HEK293 (cell line): Measurements from ENCODE around the gene HSD17B4.
"Not testable (repeated sequence)": the region's sequence is repeated elsewhere in the genome, so short reads cannot be mapped to it uniquely, and the experiment has no call there.

Experiments used
- CTCF ChIA-PET: fragments of 350-600 bp; formaldehyde crosslinking; extraction: SDS; loops from one replicate; lab custom pipeline; 2021; ENCODE audit warnings: antibody characterized with exemption; lab: Yijun Ruan, JAX
- POLR2A ChIA-PET: fragments of 300-600 bp; formaldehyde crosslinking; extraction: SDS; loops from one replicate; lab custom pipeline; 2020; ENCODE audit warnings: antibody characterized with exemption, inconsistent platforms; lab: Yijun Ruan, JAX
- H3K27ac ChIP-seq: fragments of 200-500 bp; sonication (Bioruptor generic); 2 replicates; pipeline ENCODE4 v1.5.1; 2014; ENCODE audit warnings: low read depth, low read length, control low read depth, inconsistent platforms; ENCODE audit errors: extremely low read depth
- H3K36me3 ChIP-seq, 2 experiments: fragments of 200-500 bp in 1 of 2; sonication (Bioruptor generic) in 1 of 2; 1 replicate in 1 of 2; 2 replicates in 1 of 2; pipeline ENCODE4 v1.5.1; 2014 to 2017; ENCODE audit warnings: inconsistent platforms in 2 of 2, low read length in 2 of 2; ENCODE audit not compliant: control insufficient read depth in 2 of 2, insufficient read depth in 1 of 2
- H3K4me1 ChIP-seq: fragments of 200-500 bp; sonication (Bioruptor generic); 2 replicates; pipeline ENCODE4 v1.5.1; 2014; ENCODE audit warnings: mild to moderate bottlenecking, low read length, inconsistent platforms; ENCODE audit not compliant: control insufficient read depth, insufficient read depth
- H3K4me3 ChIP-seq: 2 replicates; pipeline ENCODE4 v1.5.1; 2011; ENCODE audit warnings: low read depth, mild to moderate bottlenecking, control low read depth, low read length, moderate library complexity
- H3K9me3 ChIP-seq: fragments of 200-500 bp; sonication (Bioruptor generic); 2 replicates; pipeline ENCODE4 v1.5.1; 2014; ENCODE audit warnings: low read depth, low read length, inconsistent platforms; ENCODE audit not compliant: control insufficient read depth, insufficient read depth
- IKZF3 ChIP-seq: fragments of 450-650 bp; IDR thresholded peaks from 2 replicates; pipeline ENCODE4 v1.5.0; 2018; ENCODE audit warnings: missing biosample characterization, mild to moderate bottlenecking, missing genetic modification characterization, moderate library complexity
- WT1 ChIP-seq: fragments of 450-650 bp; formaldehyde crosslinking; IDR thresholded peaks from 2 replicates; pipeline ENCODE4 v1.5.1; 2016; ENCODE audit warnings: missing biosample characterization, missing genetic modification characterization
- ZBTB48 ChIP-seq: fragments of 450-650 bp; formaldehyde crosslinking; IDR thresholded peaks from 2 replicates; pipeline ENCODE4 v1.5.1; 2016; ENCODE audit warnings: missing biosample characterization, missing genetic modification characterization
- ZNF174 ChIP-seq: fragments of 450-650 bp; formaldehyde crosslinking; IDR thresholded peaks from 2 replicates; pipeline ENCODE4 v1.5.0; 2017; ENCODE audit warnings: missing biosample characterization, mild to moderate bottlenecking, missing genetic modification characterization
- ZNF239 ChIP-seq: fragments of 450-650 bp; formaldehyde crosslinking; IDR thresholded peaks from 2 replicates; pipeline ENCODE4 v1.5.1; 2016; ENCODE audit warnings: missing biosample characterization, missing genetic modification characterization
- ZNF292 ChIP-seq: fragments of 450-650 bp; formaldehyde crosslinking; IDR thresholded peaks from 2 replicates; pipeline ENCODE4 v1.5.1; 2016; ENCODE audit warnings: low read depth, missing biosample characterization, missing genetic modification characterization, borderline replicate concordance
- ZNF354C ChIP-seq: fragments of 450-650 bp; formaldehyde crosslinking; IDR thresholded peaks from 2 replicates; pipeline ENCODE4 v1.5.1; 2016; ENCODE audit warnings: missing biosample characterization, missing genetic modification characterization, low read depth, borderline replicate concordance
- ZNF518A ChIP-seq: fragments of 450-650 bp; formaldehyde crosslinking; conservative IDR thresholded peaks from 2 replicates; pipeline ENCODE4 v1.5.1; 2016; ENCODE audit warnings: low read depth, missing biosample characterization, missing genetic modification characterization
- ZNF561 ChIP-seq: fragments of 450-650 bp; IDR thresholded peaks from 2 replicates; pipeline ENCODE4 v1.5.1; 2018; ENCODE audit warnings: missing biosample characterization, missing genetic modification characterization, borderline replicate concordance
- ZNF830 ChIP-seq: fragments of 450-650 bp; IDR thresholded peaks from 2 replicates; pipeline ENCODE4 v1.5.0; 2018; ENCODE audit warnings: missing biosample characterization, missing genetic modification characterization, low read depth, mild to moderate bottlenecking, moderate library complexity
- TF ChIP-seq, protein P1 (sequence below): fragments of 450-650 bp; IDR thresholded peaks from 2 replicates; pipeline ENCODE4 v1.5.1; 2018; ENCODE audit warnings: missing biosample characterization, mild to moderate bottlenecking, missing genetic modification characterization
- TF ChIP-seq, protein P2 (sequence below): fragments of 450-650 bp; formaldehyde crosslinking; IDR thresholded peaks from 2 replicates; pipeline ENCODE4 v1.5.1; 2016; ENCODE audit warnings: missing biosample characterization, missing genetic modification characterization
- TF ChIP-seq, protein P3 (sequence below): fragments of 450-650 bp; formaldehyde crosslinking; IDR thresholded peaks from 2 replicates; pipeline ENCODE4 v1.5.1; 2016; ENCODE audit warnings: missing biosample characterization, missing genetic modification characterization
- TF ChIP-seq, protein P4 (sequence below): fragments of 450-650 bp; formaldehyde crosslinking; IDR thresholded peaks from 2 replicates; pipeline ENCODE4 v1.5.1; 2016; ENCODE audit warnings: missing biosample characterization, missing genetic modification characterization
- TF ChIP-seq, protein P5 (sequence below): fragments of 450-650 bp; formaldehyde crosslinking; IDR thresholded peaks from 2 replicates; pipeline ENCODE4 v1.5.1; 2016; ENCODE audit warnings: missing biosample characterization, missing genetic modification characterization

The HSD17B4 gene

DNA sequence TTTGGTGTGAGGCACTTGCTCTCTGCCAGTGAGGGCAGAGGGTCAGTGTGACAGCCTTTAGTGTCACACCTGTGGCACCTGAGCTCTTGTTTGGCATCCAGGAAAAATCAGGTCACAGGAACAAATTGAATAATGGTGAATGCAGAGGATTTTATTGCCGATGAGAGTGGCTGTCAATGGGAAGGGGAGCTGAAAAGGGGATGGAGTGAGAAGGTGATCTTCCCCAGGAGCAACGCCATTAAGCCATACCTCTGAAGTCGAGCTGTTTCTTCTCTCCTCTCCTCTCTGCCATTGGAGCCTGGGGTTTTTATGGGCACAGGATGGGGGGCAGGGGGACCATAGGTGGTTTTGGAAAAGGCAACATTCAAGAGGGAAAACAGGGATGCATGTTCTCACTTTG, 2.4 kb upstream of the HSD17B4 start (continued):
- no peak for TF ChIP-seq ZNF354C
- TF ChIP-seq ZNF292 (tag by site-specific recombination), result no peak
- TF ChIP-seq, protein P1, sequence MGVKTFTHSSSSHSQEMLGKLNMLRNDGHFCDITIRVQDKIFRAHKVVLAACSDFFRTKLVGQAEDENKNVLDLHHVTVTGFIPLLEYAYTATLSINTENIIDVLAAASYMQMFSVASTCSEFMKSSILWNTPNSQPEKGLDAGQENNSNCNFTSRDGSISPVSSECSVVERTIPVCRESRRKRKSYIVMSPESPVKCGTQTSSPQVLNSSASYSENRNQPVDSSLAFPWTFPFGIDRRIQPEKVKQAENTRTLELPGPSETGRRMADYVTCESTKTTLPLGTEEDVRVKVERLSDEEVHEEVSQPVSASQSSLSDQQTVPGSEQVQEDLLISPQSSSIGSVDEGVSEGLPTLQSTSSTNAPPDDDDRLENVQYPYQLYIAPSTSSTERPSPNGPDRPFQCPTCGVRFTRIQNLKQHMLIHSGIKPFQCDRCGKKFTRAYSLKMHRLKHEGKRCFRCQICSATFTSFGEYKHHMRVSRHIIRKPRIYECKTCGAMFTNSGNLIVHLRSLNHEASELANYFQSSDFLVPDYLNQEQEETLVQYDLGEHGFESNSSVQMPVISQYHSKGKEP, result no peak
- TF ChIP-seq, protein P2, sequence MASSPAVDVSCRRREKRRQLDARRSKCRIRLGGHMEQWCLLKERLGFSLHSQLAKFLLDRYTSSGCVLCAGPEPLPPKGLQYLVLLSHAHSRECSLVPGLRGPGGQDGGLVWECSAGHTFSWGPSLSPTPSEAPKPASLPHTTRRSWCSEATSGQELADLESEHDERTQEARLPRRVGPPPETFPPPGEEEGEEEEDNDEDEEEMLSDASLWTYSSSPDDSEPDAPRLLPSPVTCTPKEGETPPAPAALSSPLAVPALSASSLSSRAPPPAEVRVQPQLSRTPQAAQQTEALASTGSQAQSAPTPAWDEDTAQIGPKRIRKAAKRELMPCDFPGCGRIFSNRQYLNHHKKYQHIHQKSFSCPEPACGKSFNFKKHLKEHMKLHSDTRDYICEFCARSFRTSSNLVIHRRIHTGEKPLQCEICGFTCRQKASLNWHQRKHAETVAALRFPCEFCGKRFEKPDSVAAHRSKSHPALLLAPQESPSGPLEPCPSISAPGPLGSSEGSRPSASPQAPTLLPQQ, result no peak
- no peak for TF ChIP-seq ZNF239 (tag by site-specific recombination)
- TF ChIP-seq, protein P3, sequence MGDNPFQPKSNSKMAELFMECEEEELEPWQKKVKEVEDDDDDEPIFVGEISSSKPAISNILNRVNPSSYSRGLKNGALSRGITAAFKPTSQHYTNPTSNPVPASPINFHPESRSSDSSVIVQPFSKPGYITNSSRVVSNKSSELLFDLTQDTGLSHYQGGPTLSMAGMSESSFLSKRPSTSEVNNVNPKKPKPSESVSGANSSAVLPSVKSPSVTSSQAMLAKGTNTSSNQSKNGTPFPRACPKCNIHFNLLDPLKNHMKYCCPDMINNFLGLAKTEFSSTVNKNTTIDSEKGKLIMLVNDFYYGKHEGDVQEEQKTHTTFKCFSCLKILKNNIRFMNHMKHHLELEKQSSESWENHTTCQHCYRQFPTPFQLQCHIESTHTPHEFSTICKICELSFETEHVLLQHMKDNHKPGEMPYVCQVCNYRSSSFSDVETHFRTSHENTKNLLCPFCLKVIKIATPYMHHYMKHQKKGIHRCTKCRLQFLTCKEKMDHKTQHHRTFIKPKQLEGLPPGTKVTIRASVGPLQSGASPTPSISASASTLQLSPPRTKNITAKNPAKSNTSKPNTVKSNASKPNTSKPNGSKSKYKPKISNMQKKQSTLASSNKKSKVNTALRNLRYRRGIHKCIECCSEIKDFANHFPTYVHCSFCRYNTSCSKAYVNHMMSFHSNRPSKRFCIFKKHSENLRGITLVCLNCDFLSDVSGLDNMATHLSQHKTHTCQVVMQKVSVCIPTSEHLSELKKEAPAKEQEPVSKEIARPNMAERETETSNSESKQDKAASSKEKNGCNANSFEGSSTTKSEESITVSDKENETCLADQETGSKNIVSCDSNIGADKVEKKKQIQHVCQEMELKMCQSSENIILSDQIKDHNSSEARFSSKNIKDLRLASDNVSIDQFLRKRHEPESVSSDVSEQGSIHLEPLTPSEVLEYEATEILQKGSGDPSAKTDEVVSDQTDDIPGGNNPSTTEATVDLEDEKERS (tag by site-specific recombination), result no peak
- TF ChIP-seq ZNF174, result no peak
- TF ChIP-seq ZNF561, result no peak
- no peak for TF ChIP-seq WT1 (tag by site-specific recombination)

DNA sequence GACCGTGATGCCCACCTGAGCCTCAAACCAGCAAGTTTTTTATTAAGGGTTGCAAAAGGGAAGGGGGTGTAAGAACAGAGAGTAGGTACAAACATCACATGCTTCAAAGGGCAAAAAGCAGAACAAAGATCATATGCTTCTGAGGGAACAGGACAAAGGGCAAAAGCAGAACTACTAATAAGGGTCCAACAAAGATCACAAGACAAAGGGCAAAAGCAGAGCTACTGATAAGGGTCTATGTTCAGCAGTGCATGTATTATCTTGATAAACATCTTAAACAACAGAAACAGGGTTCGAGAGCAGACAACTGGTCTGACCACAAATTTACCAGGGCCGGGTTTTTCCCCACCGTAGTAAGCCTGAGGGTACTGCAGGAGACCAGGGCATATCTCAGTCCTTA, 1.7 kb upstream of the HSD17B4 start:
- H3K27ac ChIP-seq, POLR2A ChIA-PET, H3K4me1 ChIP-seq, H3K4me3 ChIP-seq, H3K9me3 ChIP-seq, H3K36me3 ChIP-seq: not testable (repeated sequence)
- CTCF ChIA-PET, result interaction anchor here (1.2 kb wide), 1 partner anchor 463 kb away, joined by 3 read pairs; no protein-coding TSS in a partner anchor

DNA sequence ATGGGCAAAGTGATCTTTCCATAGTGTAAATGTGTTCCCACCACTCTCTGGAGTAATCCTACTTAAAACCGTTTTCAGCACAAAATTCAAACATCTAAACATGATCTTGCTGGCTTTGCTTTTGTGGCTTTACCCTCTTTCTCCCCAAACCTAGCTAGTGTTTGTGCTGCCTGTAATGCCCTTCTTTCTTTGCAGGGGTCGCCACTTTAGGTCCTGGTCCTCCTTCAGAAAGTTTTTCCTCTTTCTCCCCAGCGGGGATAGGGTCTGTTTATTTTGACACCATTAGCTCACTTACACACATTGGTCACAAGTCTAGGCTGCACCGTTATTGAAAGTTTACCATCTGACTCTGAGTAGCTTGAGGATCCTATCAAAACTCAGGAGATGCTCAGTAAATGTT, 736 bp upstream of the HSD17B4 start:
- no peaks in the 10 kb centered on the region for H3K9me3 ChIP-seq
- no peaks in the 10 kb centered on the region for H3K4me1 ChIP-seq
- POLR2A ChIA-PET, result interaction anchor here (1.1 kb wide), 1 partner anchor 33 kb away, joined by 7 read pairs; no protein-coding TSS in a partner anchor
- CTCF ChIA-PET, result interaction anchor here (1.2 kb wide), 1 partner anchor 464 kb away, joined by 3 read pairs; no protein-coding TSS in a partner anchor
- TF ChIP-seq, protein P4, sequence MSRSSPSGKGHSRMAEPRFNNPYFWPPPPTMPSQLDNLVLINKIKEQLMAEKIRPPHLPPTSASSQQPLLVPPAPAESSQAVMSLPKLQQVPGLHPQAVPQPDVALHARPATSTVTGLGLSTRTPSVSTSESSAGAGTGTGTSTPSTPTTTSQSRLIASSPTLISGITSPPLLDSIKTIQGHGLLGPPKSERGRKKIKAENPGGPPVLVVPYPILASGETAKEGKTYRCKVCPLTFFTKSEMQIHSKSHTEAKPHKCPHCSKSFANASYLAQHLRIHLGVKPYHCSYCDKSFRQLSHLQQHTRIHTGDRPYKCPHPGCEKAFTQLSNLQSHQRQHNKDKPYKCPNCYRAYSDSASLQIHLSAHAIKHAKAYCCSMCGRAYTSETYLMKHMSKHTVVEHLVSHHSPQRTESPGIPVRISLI, result no peak
- TF ChIP-seq ZNF830 (tag by site-specific recombination), result no peak
- H3K27ac ChIP-seq, result no peak overlapping the region
- no peaks in the 10 kb centered on the region for H3K36me3 ChIP-seq
- no peak overlapping the region for H3K4me3 ChIP-seq

DNA sequence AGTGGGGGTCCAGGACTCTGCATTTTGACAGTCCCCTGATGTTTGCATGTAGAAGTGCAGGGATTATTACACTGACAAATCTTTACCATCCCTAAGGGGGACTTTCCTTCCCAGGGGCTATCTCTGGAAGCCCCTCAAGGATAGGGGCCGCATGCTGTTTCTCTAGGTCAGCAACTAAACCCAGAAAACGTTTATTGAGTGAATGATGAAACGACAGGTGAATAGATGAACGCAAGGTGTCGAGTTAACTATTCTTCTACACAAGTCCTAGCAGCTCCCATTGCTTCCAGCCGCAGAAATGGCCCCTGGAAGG, 281 bp upstream of the HSD17B4 start:
- POLR2A ChIA-PET, result interaction anchor here (1.1 kb wide), 1 partner anchor 34 kb away, joined by 7 read pairs; no protein-coding TSS in a partner anchor
- TF ChIP-seq ZBTB48, result peak; percentile 95
- no peak for TF ChIP-seq IKZF3 (tag by site-specific recombination)
- TF ChIP-seq, protein P5, sequence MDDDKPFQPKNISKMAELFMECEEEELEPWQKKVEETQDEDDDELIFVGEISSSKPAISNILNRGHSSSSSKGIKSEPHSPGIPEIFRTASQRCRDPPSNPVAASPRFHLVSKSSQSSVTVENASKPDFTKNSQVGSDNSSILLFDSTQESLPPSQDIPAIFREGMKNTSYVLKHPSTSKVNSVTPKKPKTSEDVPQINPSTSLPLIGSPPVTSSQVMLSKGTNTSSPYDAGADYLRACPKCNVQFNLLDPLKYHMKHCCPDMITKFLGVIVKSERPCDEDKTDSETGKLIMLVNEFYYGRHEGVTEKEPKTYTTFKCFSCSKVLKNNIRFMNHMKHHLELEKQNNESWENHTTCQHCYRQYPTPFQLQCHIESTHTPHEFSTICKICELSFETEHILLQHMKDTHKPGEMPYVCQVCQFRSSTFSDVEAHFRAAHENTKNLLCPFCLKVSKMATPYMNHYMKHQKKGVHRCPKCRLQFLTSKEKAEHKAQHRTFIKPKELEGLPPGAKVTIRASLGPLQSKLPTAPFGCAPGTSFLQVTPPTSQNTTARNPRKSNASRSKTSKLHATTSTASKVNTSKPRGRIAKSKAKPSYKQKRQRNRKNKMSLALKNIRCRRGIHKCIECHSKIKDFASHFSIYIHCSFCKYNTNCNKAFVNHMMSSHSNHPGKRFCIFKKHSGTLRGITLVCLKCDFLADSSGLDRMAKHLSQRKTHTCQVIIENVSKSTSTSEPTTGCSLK (tag by site-specific recombination), result no peak
- TF ChIP-seq ZNF518A, result 0 out of 2 replicates have a peak, but pooled peaks have one; percentile 16

More for the DNA sequence above, 281 bp upstream of the HSD17B4 start:
- Histone ChIP-seq H3K27ac (no peak overlapping the region; the same call in 1 of the 2 replicates), H3K36me3 (peaks cover 0 to 2% of the 10 kb centered on the region in 2 experiments; a peak in 1 of 3 replicates), H3K4me3 (peak overlapping the region; percentile 85; the same call in 1 of the 2 replicates), H3K9me3 (no peaks in the 10 kb centered on the region), H3K4me1 (no peaks in the 10 kb centered on the region)
- CTCF ChIA-PET, result no interaction called here
